ENCODE results near the gene SEMA3B. TPM values are rescaled to one million over a fixed set of nuclear protein-coding genes. Genes with fewer than 3 reads are reported as not detected.
A peak's percentile ranks its signal among the peaks of the same experiment; 100 is the strongest.

Gene SEMA3B
- total RNA-seq, 2 donors from 2014 or later, result 8.7 to 32.0 TPM

DNA sequence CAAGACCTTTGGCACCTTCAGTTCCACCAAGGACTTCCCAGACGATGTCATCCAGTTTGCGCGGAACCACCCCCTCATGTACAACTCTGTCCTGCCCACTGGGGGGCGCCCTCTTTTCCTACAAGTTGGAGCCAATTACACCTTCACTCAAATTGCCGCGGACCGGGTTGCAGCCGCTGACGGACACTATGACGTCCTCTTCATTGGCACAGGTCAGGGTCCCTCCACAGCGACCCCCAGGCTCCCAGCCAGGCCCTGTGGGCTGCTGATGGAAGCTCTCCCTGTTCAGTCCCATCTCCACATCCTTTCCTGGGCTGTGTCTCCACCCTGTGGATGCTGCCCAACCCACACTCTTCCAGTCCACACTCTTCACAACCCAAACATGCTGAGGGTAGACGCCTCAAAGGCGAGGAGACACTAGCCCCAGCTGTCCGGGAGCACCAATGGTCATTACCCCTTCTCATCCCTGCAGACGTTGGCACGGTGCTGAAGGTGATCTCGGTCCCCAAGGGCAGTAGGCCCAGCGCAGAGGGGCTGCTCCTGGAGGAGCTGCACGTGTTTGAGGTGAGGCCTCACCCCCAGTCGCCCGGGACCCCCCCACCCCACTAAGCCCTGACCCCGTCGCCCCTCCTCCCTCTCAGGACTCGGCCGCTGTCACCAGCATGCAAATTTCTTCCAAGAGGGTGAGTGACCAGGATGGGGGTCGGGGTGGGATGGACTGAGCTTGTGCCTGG lies 5.6 kb downstream of the SEMA3B start:
- H3K9me3 ChIP-seq, result no peaks in the 10 kb centered on the region
- no peak overlapping the region for H3K4me3 ChIP-seq
- peak; percentile 23 for TF ChIP-seq POLR2AphosphoS5 (IDR thresholded peaks at IDR 0.05)
- TF ChIP-seq, protein P1, sequence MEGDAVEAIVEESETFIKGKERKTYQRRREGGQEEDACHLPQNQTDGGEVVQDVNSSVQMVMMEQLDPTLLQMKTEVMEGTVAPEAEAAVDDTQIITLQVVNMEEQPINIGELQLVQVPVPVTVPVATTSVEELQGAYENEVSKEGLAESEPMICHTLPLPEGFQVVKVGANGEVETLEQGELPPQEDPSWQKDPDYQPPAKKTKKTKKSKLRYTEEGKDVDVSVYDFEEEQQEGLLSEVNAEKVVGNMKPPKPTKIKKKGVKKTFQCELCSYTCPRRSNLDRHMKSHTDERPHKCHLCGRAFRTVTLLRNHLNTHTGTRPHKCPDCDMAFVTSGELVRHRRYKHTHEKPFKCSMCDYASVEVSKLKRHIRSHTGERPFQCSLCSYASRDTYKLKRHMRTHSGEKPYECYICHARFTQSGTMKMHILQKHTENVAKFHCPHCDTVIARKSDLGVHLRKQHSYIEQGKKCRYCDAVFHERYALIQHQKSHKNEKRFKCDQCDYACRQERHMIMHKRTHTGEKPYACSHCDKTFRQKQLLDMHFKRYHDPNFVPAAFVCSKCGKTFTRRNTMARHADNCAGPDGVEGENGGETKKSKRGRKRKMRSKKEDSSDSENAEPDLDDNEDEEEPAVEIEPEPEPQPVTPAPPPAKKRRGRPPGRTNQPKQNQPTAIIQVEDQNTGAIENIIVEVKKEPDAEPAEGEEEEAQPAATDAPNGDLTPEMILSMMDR (IDR thresholded peaks at IDR 0.05), result peak; percentile 34 to 64 (median 54)
- TF ChIP-seq POLR2A (IDR thresholded peaks at IDR 0.05), result no peak
- H3K36me3 ChIP-seq, result no peaks in the 10 kb centered on the region
- no peaks in the 10 kb centered on the region for H3K27me3 ChIP-seq (replicated peaks; ENCODE audit: insufficient read depth)
- no peak overlapping the region for H3K27ac ChIP-seq
- intact Hi-C loops (cut with DNase I), result no loop called here
- whole genome bisulfite sequencing, result 68% methylated on average over 26 of the region's 26 CpGs
- no peak for DNase-seq (ENCODE audit: low spot score)
- H3K4me1 ChIP-seq (replicated peaks), result peaks cover 4% of the 10 kb centered on the region

- H3K4me1 ChIP-seq (replicated peaks), result no peaks in the 10 kb centered on the region
- intact Hi-C loops (cut with DNase I), result no loop called here
- H3K36me3 ChIP-seq, result no peaks in the 10 kb centered on the region
- WGBS, result 77% methylated on average over 61 of the region's 65 CpGs
- no peak overlapping the region for H3K4me3 ChIP-seq
- no peaks in the 10 kb centered on the region for H3K27me3 ChIP-seq (replicated peaks; ENCODE audit: insufficient read depth)
- no peak overlapping the region for H3K27ac ChIP-seq
- no peaks in the 10 kb centered on the region for H3K9me3 ChIP-seq
- TF ChIP-seq POLR2AphosphoS5 (IDR thresholded peaks at IDR 0.05) (no peak), POLR2A (IDR thresholded peaks at IDR 0.05) (no peak)
- TF ChIP-seq, protein P1 (IDR thresholded peaks at IDR 0.05), result no peak
- DNase-seq (ENCODE audit: low spot score), result no peak
Observed at GRCh38 chr3:50275141-50275995, 6.4 kb downstream of the SEMA3B start.

DNA sequence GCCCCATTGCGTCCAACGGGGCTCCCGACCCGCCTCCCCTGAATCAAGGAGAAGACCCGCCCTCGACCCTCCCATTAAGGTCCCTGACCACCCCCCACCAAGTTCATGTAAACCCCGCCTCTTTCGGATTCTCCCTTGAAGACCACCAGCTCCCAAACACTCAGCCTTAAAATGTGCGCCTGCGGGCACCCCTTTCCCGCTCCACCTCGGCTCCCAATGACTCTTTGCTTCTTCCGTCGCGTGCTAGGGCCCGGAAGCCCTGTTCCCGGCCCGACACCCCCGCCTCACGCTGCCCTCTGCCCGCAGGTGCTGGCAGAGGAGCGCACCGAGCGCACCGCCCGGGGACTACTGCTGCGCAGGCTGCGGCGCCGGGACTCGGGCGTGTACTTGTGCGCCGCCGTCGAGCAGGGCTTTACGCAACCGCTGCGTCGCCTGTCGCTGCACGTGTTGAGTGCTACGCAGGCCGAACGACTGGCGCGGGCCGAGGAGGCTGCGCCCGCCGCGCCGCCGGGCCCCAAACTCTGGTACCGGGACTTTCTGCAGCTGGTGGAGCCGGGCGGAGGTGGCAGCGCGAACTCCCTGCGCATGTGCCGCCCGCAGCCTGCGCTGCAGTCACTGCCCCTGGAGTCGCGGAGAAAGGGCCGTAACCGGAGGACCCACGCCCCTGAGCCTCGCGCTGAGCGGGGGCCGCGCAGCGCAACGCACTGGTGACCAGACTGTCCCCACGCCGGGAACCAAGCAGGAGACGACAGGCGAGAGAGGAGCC lies 7.2 kb downstream of the SEMA3B start:
- no peak overlapping the region for H3K4me3 ChIP-seq
- no peaks in the 10 kb centered on the region for H3K36me3 ChIP-seq
- no peak overlapping the region for H3K27ac ChIP-seq
- intact Hi-C loops (cut with DNase I), result no loop called here
- no peak for DNase-seq (ENCODE audit: low spot score)
- no peaks in the 10 kb centered on the region for H3K4me1 ChIP-seq (replicated peaks)
- no peaks in the 10 kb centered on the region for H3K9me3 ChIP-seq
- no peaks in the 10 kb centered on the region for H3K27me3 ChIP-seq (replicated peaks; ENCODE audit: insufficient read depth)
- 68% methylated on average over 73 of the region's 79 CpGs for WGBS
- TF ChIP-seq POLR2A (IDR thresholded peaks at IDR 0.05), result no peak
- TF ChIP-seq POLR2AphosphoS5 (IDR thresholded peaks at IDR 0.05), result no peak
- TF ChIP-seq, protein P1 (IDR thresholded peaks at IDR 0.05), result no peak

GRCh38 chr3:50276762-50277101 lies 7.8 kb downstream of the SEMA3B start:
- H3K9me3 ChIP-seq, result no peaks in the 10 kb centered on the region
- no peak overlapping the region for H3K27ac ChIP-seq
- no peak for DNase-seq (ENCODE audit: low spot score)
- H3K4me1 ChIP-seq (replicated peaks), result no peaks in the 10 kb centered on the region
- no peak overlapping the region for H3K4me3 ChIP-seq
- WGBS, result 85% methylated on average over 17 of the region's 17 CpGs
- intact Hi-C loops (cut with DNase I), result no loop called here
- H3K27me3 ChIP-seq (replicated peaks; ENCODE audit: insufficient read depth), result no peaks in the 10 kb centered on the region
- TF ChIP-seq POLR2A (IDR thresholded peaks at IDR 0.05) (no peak), POLR2AphosphoS5 (IDR thresholded peaks at IDR 0.05) (no peak)
- TF ChIP-seq, protein P1 (IDR thresholded peaks at IDR 0.05), result no peak
- H3K36me3 ChIP-seq, result no peaks in the 10 kb centered on the region

All from prostate gland (tissue), 2 donors.